Hematopoietic multipotent progenitor cell treated with erythropoietin and hydrocortisone succinate and interleukin-3 and kit ligand, for 6 days (in vitro differentiated cells): ENCODE results near the gene RTF2.
"Not testable (repeated sequence)": the region's sequence is repeated elsewhere in the genome, so short reads cannot be mapped to it uniquely, and the experiment has no call there.

Experiments
- DNase-seq: peaks from one replicate; pipeline ENCODE4 v3.0.0-alpha.2; 2015

The RTF2 gene

DNA sequence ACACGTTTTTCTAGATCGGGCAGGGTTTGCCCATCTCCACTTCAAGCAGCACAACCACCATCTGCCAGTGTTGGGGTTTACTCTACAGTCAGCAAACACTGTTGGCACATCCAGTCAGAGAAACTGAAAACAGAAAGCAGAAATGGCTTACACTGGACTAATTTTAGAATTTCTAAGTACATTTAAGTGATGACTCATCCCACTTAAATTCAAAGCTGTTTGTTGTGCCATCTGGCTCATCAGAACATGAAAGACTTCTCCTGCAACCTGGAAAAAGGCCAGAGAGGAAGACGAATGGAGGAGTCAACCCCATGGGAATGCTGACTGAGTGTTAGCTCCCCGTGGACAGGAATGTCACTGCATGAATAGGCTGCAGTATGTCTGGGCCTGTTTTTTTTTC, 86.4 kb downstream of the RTF2 start:
- DNase-seq = peak; percentile 22

DNA sequence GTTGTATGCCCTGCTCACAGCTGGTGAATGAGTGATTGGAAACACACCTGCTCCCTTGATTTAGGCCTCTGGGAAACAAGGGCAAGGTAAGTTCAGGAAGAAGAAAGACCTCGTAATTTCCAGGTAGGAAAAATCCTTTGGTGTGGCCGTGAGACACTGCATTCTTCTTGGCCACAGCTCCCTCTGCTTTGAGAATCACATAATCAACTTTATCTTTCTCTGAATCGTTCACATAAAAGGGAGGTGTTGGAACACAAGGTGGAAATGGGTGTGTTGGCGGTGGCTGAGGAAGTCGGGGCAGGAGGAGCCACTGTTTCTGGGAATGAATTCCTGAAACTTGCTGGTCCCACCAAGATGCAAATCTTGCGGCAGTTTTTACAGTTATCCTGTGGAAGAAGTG, 90.5 kb downstream of the RTF2 start:
- DNase-seq = no peak

DNA sequence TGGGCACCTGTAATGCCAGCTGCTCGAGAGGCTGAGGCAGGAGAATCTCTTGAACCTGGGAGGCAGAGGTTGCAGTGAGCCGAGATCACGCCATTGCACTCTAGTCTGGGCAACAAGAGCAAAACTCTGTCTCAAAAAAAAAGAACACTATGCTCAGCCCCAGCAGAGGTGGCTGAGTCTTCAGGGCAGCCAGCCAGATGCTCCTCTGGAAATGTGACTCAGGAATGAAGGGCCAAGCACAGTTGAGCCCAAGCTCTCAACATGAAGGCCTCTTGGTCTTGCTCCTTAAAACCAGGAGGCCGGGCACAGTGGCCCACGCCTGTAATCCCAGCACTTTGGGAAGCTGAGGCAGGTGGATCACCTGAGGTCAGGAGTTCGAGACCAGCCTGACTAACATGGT, 96.1 kb downstream of the RTF2 start:
- not testable (repeated sequence) for DNase-seq

DNA sequence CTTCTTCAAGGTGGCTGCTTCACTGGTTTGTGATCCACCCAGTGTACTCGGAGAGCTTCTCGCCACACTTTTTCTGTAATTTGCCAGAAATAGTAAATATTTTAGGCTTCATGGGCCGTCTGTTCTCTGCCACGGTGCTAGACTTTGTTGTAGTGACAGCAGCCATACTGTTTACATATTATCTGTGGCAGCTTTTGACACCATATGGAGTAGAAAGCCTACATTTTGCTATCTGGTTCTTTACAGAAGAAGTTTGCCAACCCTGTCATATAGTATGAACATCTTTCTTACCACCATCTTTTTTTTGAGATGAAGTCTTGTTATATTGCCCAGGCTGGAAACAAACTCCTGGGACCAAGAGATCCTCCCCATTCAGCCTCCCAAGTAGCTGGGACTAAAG, 97.1 kb downstream of the RTF2 start:
- no peak for DNase-seq

DNA sequence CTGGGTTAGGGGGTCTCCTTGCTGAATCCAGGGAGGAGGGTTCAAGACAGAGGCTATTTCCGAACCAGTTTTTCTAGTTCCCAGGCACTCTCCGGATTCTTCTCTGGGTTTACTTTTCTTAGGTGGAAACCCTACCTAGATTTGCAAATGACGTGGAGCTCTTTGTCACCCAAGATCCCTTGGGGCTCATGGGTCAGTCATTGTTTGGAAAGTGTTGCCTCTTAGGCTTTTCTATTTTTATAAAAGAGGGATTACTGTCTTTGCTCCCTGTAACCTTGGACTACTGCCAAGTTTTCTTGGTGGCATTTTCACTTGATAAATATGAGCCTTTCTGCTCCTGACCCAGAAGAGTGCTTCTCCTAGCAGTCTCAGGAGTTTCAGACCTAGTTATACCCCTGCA, 98.2 kb downstream of the RTF2 start:
- DNase-seq = peak; percentile 43
